GM12878 (cell line): ENCODE results near the gene DHX29.

Source experiments
- CEBPB ChIP-seq, 2 experiments: fragments of 150-350 bp in 1 of 2; IDR thresholded peaks; 2 replicates each; pipeline ENCODE4 v1.6.1; 2012 to 2014; ENCODE audit warnings: low read depth in 2 of 2, low read length in 2 of 2, borderline replicate concordance in 1 of 2, inconsistent platforms in 1 of 2
- CTCF ChIP-seq, 3 experiments: IDR thresholded peaks in 2 of 3; conservative IDR thresholded peaks in 1 of 3; 2 replicates each; pipeline ENCODE4 v1.5.1; 2011; ENCODE audit warnings: low read depth in 3 of 3, low read length in 3 of 3, mild to moderate bottlenecking in 3 of 3, control low read depth in 2 of 3, moderate library complexity in 2 of 3, inconsistent platforms in 1 of 3, mixed read lengths in 1 of 3; ENCODE audit not compliant: control insufficient read depth in 2 of 3, insufficient read depth in 1 of 3; ENCODE audit errors: extremely low read depth in 1 of 3
- EP300 ChIP-seq, 2 experiments: fragments of 150-350 bp in 1 of 2; IDR thresholded peaks; 2 replicates each; pipeline ENCODE4 v1.6.1; 2011 to 2012; ENCODE audit warnings: low read depth in 2 of 2, low read length in 2 of 2, borderline replicate concordance in 1 of 2, improper control_type of control experiment in 1 of 2, inconsistent platforms in 1 of 2; ENCODE audit not compliant: control insufficient read depth in 1 of 2
- EZH2 ChIP-seq: IDR thresholded peaks from 2 replicates; pipeline ENCODE4 v1.6.1; 2012; ENCODE audit warnings: low read depth, mild to moderate bottlenecking, control low read depth, inconsistent platforms, low read length, borderline replicate concordance; ENCODE audit not compliant: control insufficient read depth
- JUND ChIP-seq: IDR thresholded peaks from 2 replicates; pipeline ENCODE4 v1.6.1; 2012; ENCODE audit warnings: low read depth, mild to moderate bottlenecking, low read length, improper control_type of control experiment, moderate library complexity
- KDM1A ChIP-seq: fragments of 200-600 bp; sonication (generic); IDR thresholded peaks from 2 replicates; pipeline ENCODE4 v1.6.1; 2016; ENCODE audit warnings: borderline replicate concordance
- POLR2A ChIP-seq: IDR thresholded peaks from 2 replicates; pipeline ENCODE4 v1.6.1; 2011; ENCODE audit warnings: low read depth, mild to moderate bottlenecking, low read length
- POLR2AphosphoS5 ChIP-seq: IDR thresholded peaks from 2 replicates; pipeline ENCODE4 v1.6.1; 2011; ENCODE audit warnings: mild to moderate bottlenecking, low read length, inconsistent platforms
- SIN3A ChIP-seq: IDR thresholded peaks from 2 replicates; pipeline ENCODE4 v1.6.1; 2012; ENCODE audit warnings: low read depth, low read length, improper control_type of control experiment
- SMC3 ChIP-seq: IDR thresholded peaks from 2 replicates; pipeline ENCODE4 v1.6.1; 2011; ENCODE audit warnings: low read length, improper control_type of control experiment, borderline replicate concordance
- SP1 ChIP-seq: IDR thresholded peaks from one replicate; pipeline ENCODE4 v1.6.1; 2011; ENCODE audit warnings: low read depth, low read length
- TF ChIP-seq, protein P1 (sequence below): fragments of 450-650 bp; IDR thresholded peaks from 2 replicates; pipeline ENCODE4 v1.6.1; 2016; ENCODE audit warnings: mild to moderate bottlenecking, moderate library complexity, borderline replicate concordance
- TF ChIP-seq, protein P2 (sequence below): IDR thresholded peaks from 2 replicates; pipeline ENCODE4 v1.6.1; 2012; ENCODE audit warnings: mild to moderate bottlenecking, low read depth, low read length

DNA sequence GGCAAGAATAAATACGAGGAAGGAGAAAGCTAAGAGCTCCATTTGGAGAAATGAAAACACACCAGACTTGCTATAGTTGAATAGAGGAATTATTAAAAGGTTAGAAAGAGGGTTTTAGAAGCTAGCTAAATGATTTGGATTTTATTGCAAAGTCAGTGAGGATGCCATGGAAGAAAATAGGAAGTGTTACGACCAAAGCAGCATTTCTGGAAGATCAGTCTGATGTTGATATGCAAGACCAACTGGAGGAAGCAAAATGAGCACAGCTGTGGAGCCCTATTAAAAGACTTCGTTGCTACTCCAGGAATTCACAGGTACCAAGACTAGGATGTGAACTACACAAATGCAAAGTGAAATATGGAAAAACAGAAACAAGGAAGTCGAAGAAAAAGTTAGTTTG, 2.1 kb downstream of the DHX29 start:
- TF ChIP-seq, protein P1, sequence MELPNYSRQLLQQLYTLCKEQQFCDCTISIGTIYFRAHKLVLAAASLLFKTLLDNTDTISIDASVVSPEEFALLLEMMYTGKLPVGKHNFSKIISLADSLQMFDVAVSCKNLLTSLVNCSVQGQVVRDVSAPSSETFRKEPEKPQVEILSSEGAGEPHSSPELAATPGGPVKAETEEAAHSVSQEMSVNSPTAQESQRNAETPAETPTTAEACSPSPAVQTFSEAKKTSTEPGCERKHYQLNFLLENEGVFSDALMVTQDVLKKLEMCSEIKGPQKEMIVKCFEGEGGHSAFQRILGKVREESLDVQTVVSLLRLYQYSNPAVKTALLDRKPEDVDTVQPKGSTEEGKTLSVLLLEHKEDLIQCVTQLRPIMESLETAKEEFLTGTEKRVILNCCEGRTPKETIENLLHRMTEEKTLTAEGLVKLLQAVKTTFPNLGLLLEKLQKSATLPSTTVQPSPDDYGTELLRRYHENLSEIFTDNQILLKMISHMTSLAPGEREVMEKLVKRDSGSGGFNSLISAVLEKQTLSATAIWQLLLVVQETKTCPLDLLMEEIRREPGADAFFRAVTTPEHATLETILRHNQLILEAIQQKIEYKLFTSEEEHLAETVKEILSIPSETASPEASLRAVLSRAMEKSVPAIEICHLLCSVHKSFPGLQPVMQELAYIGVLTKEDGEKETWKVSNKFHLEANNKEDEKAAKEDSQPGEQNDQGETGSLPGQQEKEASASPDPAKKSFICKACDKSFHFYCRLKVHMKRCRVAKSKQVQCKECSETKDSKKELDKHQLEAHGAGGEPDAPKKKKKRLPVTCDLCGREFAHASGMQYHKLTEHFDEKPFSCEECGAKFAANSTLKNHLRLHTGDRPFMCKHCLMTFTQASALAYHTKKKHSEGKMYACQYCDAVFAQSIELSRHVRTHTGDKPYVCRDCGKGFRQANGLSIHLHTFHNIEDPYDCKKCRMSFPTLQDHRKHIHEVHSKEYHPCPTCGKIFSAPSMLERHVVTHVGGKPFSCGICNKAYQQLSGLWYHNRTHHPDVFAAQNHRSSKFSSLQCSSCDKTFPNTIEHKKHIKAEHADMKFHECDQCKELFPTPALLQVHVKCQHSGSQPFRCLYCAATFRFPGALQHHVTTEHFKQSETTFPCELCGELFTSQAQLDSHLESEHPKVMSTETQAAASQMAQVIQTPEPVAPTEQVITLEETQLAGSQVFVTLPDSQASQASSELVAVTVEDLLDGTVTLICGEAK = no peak
- TF ChIP-seq POLR2AphosphoS5 = no peak
- TF ChIP-seq CTCF (IDR thresholded peaks at IDR 0.05 in 2 of 3, conservative IDR thresholded peaks at IDR 0.05 in 1 of 3; ENCODE audit: control insufficient read depth in 2 of 3, extremely low read depth in 1 of 3, insufficient read depth in 1 of 3, low read depth in 3 of 3, low read length in 3 of 3) = no peak
- no peak for TF ChIP-seq POLR2A
- TF ChIP-seq SIN3A = no peak
- no peak for TF ChIP-seq SP1
- TF ChIP-seq, protein P2, sequence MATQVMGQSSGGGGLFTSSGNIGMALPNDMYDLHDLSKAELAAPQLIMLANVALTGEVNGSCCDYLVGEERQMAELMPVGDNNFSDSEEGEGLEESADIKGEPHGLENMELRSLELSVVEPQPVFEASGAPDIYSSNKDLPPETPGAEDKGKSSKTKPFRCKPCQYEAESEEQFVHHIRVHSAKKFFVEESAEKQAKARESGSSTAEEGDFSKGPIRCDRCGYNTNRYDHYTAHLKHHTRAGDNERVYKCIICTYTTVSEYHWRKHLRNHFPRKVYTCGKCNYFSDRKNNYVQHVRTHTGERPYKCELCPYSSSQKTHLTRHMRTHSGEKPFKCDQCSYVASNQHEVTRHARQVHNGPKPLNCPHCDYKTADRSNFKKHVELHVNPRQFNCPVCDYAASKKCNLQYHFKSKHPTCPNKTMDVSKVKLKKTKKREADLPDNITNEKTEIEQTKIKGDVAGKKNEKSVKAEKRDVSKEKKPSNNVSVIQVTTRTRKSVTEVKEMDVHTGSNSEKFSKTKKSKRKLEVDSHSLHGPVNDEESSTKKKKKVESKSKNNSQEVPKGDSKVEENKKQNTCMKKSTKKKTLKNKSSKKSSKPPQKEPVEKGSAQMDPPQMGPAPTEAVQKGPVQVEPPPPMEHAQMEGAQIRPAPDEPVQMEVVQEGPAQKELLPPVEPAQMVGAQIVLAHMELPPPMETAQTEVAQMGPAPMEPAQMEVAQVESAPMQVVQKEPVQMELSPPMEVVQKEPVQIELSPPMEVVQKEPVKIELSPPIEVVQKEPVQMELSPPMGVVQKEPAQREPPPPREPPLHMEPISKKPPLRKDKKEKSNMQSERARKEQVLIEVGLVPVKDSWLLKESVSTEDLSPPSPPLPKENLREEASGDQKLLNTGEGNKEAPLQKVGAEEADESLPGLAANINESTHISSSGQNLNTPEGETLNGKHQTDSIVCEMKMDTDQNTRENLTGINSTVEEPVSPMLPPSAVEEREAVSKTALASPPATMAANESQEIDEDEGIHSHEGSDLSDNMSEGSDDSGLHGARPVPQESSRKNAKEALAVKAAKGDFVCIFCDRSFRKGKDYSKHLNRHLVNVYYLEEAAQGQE = no peak
- no peak for TF ChIP-seq KDM1A
- no peak for TF ChIP-seq JUND
- no peak for TF ChIP-seq EP300 (IDR thresholded peaks at IDR 0.05; ENCODE audit: borderline replicate concordance in 1 of 2, control insufficient read depth in 1 of 2, low read depth in 2 of 2, low read length in 2 of 2)
- TF ChIP-seq SMC3 = no peak
- TF ChIP-seq CEBPB (IDR thresholded peaks at IDR 0.05; ENCODE audit: borderline replicate concordance in 1 of 2, low read depth in 2 of 2, low read length in 2 of 2) = no peak
- TF ChIP-seq EZH2 = no peak
